Retina (tissue), 1 donor: ENCODE results near the gene COL7A1.
"Not testable (repeated sequence)": the region's sequence is repeated elsewhere in the genome, so short reads cannot be mapped to it uniquely, and the experiment has no call there.

ENCODE experiments used
- DNase-seq: peaks from one replicate; pipeline ENCODE4 v3.0.0-alpha.2; 2016

COL7A1 gene

DNA sequence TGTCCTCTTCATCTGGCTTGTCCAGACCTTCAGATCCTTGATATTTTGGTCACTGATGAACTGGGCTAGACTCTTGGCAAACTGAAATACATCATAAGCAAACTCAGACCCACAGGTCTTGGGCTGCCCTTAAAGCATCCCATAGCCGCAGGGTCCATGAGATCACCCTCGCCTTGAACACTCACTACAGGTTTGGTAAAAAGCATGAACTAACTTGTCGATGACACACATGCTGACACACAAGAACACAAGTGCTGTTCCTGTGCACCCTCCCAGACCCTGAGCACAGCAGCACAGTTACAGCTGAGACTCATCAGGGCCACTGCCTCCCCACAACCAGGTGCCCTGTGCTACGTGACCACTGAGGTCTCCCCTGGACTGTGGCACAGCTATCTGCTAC, 59.6 kb downstream of the COL7A1 start:
- no peak for DNase-seq

DNA sequence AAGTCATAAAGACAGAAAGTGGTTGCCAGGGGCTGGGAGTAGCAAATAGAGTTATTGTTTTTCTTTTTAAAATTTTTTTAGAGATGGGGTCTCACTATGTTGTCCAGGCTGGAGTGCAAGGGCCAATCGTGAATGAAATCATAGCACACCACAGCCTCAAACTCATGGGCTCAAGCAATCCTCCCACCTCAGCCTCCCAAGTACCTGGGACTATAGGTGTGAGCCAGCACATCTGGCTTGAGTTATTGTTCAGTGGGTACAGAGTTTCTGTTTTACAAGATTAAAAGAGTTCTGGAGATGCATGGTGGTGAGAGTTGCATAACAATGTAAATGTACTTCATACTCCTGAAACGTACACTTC, 62.2 kb downstream of the COL7A1 start:
- no peak for DNase-seq

DNA sequence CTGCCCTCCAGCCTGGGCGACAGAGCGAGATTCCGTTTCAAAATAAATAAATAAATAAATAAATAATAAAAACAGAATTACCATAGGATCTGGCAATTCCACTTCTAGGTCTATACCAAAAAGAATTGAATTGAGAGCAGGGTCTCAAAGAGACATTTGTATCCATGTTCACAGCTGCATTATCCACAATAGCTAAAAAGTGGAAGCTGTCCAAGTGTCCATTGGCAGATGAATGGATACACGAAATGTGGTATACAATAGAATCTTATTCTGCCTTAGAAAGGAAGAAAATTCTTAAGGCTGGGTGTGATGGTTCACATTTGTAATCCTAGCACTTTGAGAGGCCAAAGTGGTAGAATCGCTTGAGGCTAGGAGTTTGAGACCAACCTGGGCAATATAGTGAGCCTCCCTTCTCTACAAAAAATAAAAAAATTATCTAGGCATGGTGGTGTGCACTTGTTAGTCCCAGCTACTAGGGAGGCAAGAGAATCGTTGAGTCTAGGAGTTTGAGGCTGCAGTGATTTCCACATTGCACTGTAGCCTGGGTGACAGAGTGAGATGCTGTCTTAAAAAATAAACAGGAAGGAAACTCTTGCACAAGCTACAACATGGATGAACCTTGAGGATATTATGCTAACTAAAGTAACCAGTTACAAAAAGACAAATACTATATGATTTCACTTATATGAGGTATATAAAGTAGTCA, 62.7 kb downstream of the COL7A1 start:
- no peak for DNase-seq

DNA sequence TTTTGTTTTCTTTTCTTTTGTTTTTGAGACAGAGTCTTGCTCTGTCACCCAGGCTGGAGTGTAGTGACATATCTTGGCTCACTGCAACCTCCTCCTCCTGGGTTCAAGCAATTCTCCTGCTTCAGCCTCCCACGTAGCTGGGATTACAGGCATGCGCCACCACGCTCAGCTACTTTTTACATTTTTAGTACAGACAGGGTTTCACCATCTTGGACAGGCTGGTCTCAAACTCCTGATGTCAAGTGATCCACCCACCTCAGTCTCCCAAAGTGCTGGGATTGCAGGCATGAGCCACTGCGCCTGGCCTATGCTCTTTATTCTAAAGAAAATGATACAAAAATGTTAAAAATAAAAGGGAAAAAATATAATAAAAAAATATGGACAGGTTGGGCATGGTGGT, 64.4 kb downstream of the COL7A1 start:
- DNase-seq: not testable (repeated sequence)

DNA sequence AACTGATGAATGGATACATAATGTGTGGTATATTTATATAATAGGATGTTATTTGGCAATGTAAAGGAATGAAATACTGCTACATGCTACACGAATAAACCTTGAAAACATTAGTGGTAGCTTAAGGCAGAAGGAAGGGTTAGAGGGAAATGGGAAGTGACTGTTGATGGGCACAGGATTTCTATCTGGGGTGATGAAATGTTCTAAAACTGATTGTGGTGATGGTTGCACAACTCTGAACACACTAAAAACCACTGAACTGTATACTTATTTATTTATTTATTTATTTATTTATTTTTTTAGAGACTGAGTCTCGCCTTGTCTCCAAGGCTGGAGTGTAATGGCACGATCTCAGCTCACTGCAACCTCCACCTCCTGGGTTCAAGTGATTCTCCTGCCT, 66.4 kb downstream of the COL7A1 start:
- DNase-seq: no peak

DNA sequence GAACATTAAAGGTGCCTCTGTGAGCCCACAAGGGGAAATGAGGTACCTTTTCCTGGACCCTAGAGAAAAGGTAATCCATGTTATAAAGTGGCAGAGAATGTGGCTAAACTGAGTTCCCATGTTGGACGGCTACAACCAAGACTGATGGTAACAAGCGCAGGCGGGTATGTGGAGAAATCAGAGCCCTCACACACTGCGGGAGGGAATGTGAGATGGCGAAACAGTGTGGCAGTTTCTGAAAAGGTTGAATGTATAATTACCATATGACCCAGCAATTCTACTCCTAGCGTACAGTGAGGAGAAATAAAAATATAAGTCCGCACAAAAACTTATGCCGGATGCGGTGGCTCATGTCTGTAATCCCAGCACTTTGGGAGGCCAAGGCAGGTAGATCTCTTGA, 67.1 kb downstream of the COL7A1 start:
- DNase-seq: no peak

DNA sequence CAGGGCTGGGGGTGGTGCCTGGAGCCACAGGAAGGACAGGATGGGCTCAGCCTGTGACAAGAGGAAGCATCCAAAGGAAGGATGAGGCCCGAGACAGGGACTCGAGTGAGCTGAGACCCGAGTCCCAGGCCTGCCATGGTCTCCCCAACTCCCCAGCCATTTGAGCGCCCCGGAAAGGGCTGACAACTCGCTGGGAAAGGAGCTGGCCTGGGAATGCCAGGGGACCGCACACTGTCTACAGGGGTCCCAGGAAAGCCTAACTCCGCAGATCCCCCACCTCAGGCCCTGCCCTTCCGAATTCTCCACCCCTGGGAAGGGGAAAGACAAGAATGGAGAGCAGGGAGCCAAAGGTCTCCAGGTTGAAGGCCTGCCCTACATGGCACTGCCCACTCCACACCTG, 70.2 kb downstream of the COL7A1 start:
- no peak for DNase-seq

DNA sequence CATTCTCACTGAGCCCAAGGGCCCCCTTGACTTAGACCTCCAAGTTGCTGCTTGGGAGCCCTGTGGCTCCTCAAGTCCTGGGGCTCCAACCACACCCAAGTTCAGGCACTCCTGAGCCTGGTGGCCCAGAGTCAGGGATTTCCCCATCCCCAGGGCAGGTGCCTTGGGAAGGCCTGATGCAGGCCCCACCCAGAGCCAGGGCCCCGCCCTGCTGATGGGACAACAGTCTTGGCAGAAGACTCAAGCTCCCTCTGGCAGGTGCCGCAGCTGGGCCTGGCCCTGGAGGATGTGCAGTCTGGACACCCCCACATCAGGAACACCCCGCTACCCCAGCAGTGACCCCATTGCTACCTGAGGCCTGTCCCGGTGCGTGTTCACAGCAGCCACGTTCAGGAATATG, 73.5 kb downstream of the COL7A1 start:
- no peak for DNase-seq

DNA sequence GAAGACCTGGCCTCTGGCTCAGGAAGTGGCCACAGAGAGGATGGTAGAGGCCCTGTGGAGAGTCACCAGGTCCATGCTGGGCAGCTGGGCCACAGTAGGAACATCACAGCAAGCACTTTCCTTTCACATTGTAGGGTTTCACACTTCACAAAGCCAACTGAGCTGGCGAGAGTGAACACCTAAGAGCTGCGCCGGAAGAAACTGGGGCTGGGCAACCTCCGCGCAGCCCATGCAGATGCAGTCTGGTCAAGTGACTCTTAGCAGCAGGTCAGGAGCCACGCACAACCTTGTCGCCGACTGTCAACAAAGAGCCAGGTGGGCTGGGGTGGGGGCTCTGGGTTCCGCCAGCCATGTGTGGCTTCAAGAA, 75.9 kb downstream of the COL7A1 start:
- DNase-seq: no peak

DNA sequence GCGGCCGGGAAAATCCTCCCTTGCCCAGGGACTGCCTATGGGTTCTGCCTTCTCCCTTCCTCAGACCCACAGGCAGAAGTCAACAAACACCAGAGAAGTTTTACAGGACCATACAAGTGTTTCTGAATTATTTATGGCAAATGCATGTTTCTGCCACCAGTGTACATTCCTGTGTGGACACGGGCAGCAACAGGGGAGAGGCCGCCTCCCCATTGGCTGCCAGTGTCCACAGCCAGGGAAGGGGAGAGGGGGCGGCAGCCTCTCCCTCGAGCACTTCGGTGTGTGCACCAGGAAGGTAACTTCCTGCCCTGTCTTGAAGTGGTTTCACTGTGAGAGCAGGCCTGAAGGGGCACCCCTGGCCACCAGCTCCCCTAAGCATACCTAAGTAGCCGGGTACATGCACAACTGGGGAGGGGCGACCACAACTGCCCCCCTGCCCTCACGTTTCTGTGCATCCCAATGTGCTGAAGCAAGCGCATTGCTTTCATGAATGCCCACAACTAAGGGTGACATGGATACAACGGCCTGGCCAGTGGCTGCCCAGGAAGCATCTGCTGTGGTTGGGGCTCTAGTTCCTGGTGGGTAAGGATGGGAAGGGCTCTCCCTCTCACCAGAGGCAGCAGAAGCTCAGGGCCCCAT, 76.4 kb downstream of the COL7A1 start:
- DNase-seq: no peak

DNA sequence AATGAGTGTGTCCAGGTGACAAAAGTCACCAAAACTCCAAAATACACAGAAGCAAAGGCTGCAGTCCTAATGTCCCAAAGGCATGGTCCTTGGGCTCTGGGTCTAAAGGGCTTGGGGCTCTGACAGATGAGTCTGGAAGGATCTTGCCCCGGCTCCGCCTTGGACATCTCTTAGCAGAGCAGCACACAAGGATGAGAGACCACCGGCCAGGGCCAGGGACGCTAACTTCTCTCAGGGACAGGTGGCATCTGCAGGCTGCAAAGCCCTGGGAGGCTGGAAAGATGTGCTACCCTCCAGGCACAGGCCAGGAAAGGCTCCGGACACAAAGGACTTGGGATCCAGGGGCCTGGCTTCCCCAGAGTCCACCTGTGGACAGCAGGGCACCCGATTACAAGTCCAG, 77.1 kb downstream of the COL7A1 start:
- DNase-seq: no peak

DNA sequence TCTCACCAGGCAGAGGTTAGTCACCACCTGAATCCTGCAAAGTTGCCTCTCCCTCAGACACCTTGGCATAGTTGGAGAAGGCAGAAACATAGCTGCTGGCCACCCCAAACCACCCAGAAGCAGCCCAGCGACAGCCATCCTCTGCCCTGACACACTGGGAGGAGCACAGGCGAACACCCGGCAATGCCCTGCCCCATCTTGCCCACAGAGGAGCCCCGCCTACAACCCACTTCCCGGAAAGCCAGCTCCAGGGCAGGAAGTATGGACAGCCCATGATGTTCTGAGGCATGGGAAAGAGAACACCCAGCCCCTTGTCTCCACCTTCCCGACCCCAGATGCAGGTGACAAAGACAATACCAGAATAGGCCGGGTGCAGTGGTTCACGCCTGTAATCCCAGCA, 78.6 kb downstream of the COL7A1 start:
- DNase-seq: no peak

DNA sequence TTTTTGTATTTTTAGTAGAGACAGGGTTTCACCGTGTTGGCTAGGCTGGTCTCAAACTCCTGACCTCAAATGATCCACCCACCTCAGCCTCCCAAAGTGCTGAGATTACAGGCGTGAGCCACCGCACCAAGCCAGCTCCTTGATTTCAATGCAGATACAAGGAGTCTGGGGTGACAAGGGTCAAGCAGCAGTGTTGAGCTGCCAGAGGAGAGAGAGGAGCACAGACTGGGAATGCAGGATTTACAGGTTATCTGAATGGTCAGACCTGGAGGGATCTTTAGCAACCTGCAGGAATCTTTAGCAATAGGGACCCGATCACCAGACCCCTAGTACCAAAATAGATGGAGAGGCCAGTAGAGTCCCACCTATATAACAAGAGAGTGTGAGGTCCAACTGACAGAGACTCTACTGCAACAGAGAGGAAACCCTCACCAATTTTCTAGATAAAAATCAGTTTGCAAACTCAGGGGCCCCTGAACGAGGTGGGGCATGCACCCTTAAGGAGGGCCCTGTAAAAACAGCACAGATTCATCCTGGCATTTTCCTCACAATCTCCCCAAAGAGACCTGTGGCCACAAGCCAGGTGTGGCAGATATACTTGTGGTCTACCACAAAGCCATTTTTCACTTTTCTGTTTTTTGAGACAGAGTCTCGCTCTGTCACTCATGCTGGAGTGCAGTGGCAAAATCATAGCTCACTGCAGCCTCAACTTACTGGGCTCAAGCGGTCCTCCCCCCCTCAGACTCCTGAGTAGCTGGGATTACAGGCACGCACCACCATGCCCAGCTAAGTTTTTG, 80.5 kb downstream of the COL7A1 start:
- DNase-seq: no peak
